Fibroblast of lung (primary cell): Measurements from ENCODE around the gene GCM1. TPM values are rescaled to one million over a fixed set of nuclear protein-coding genes. Genes with fewer than 3 reads are reported as not detected.

ENCODE experiments used
- DNase-seq, 2 donors: peaks; one replicate each; pipeline versions ENCODE4 v3.0.0 to v3.0.0-alpha.2; 2010; ENCODE audit warnings: low read depth in 2 of 2
- H2AFZ ChIP-seq: 2 replicates; pipeline ENCODE4 v1.5.1; 2012; ENCODE audit warnings: low read length, control low read depth, inconsistent platforms
- H3K27ac ChIP-seq: 2 replicates; pipeline ENCODE4 v1.5.1; 2011; ENCODE audit warnings: low read length, control low read depth; ENCODE audit not compliant: insufficient read depth
- H3K27me3 ChIP-seq: 2 replicates; pipeline ENCODE4 v1.5.1; 2011; ENCODE audit warnings: mild to moderate bottlenecking, low read length; ENCODE audit not compliant: control insufficient read depth, insufficient read depth
- H3K36me3 ChIP-seq: 2 replicates; pipeline ENCODE4 v1.5.1; 2011; ENCODE audit warnings: low read length; ENCODE audit not compliant: control insufficient read depth, insufficient read depth
- H3K4me1 ChIP-seq: 2 replicates; pipeline ENCODE4 v1.5.1; 2011; ENCODE audit warnings: low read length; ENCODE audit not compliant: control insufficient read depth, insufficient read depth; ENCODE audit errors: extremely low read depth
- H3K4me2 ChIP-seq: 2 replicates; pipeline ENCODE4 v1.5.1; 2011; ENCODE audit warnings: low read length, control low read depth; ENCODE audit not compliant: insufficient read depth; ENCODE audit errors: extremely low read depth
- H3K4me3 ChIP-seq, 4 experiments: fragments of 200-600 bp in 1 of 4; sonication (generic) in 1 of 4; replicated peaks in 1 of 4; 2 replicates each; pipeline ENCODE4 v1.5.1; 2011 to 2016; ENCODE audit warnings: low read length in 4 of 4, low read depth in 3 of 4, mild to moderate bottlenecking in 3 of 4, control low read depth in 2 of 4, inconsistent platforms in 1 of 4, mixed read lengths in 1 of 4; ENCODE audit not compliant: insufficient read depth in 1 of 4; ENCODE audit errors: control extremely low read depth in 1 of 4
- H3K79me2 ChIP-seq: 2 replicates; pipeline ENCODE4 v1.5.1; 2012; ENCODE audit warnings: mild to moderate bottlenecking, low read length, inconsistent platforms; ENCODE audit not compliant: control insufficient read depth, insufficient read depth
- H3K9ac ChIP-seq: 2 replicates; pipeline ENCODE4 v1.5.1; 2011; ENCODE audit warnings: mild to moderate bottlenecking, low read length, control low read depth; ENCODE audit not compliant: insufficient read depth
- H3K9me3 ChIP-seq: 2 replicates; pipeline ENCODE4 v1.5.1; 2012; ENCODE audit warnings: low read depth, low read length; ENCODE audit not compliant: control insufficient read depth, insufficient read depth
- H4K20me1 ChIP-seq: 2 replicates; pipeline ENCODE4 v1.5.1; 2011; ENCODE audit warnings: low read length; ENCODE audit not compliant: control insufficient read depth, insufficient read depth; ENCODE audit errors: extremely low read depth
- CTCF ChIP-seq, 2 donors: IDR thresholded peaks in 1 of 2; conservative IDR thresholded peaks in 1 of 2; 1 replicate in 1 of 2; 2 replicates in 1 of 2; pipeline ENCODE4 v1.5.1; 2011 to 2012; ENCODE audit warnings: low read length in 2 of 2, control low read depth in 1 of 2, inconsistent platforms in 1 of 2, low read depth in 1 of 2, mild to moderate bottlenecking in 1 of 2
- EZH2 ChIP-seq: IDR thresholded peaks from 2 replicates; pipeline ENCODE4 v1.5.1; 2012; ENCODE audit warnings: low read length, control low read depth, mild to moderate bottlenecking; ENCODE audit errors: missing control alignments
- polyA plus RNA-seq, 2 donors: library from polyadenylated mRNA; depleted of rRNA in 1 of 2; stranded (reverse) in 1 of 2; unstranded in 1 of 2; fragments of >200 nt; gene quantifications; 2 replicates each; pipeline ENCODE4 v1.2.1, GENCODE V29; 2011 to 2012; ENCODE audit warnings: missing spikeins in 1 of 2
- total RNA-seq: library from RNA; depleted of rRNA; stranded (reverse); fragments of >200 nt; gene quantifications from 2 replicates; pipeline ENCODE4 v1.2.1, GENCODE V29; 2014

The GCM1 gene
- total and polyA plus RNA-seq, 2 donors (not counting 1 experiment from before 2014, with no cell fraction given) = not detected

- peak overlapping the region; percentile 41 for H2AFZ ChIP-seq
Observed at GRCh38 chr6:53192682-53193188, 44.1 kb upstream of the GCM1 start.

GRCh38 chr6:53189554-53189953 is 40.9 kb upstream of the GCM1 start:
- H3K4me2 ChIP-seq = no peak overlapping the region
- H3K4me1 ChIP-seq = no peaks in the 10 kb centered on the region
- H2AFZ ChIP-seq = no peak overlapping the region
- TF ChIP-seq EZH2 (no peak), CTCF (conservative IDR thresholded peaks at IDR 0.05 in 1 of 2, IDR thresholded peaks at IDR 0.05 in 1 of 2; ENCODE audit: low read depth in 1 of 2, low read length in 2 of 2) (no peak)
- no peaks in the 10 kb centered on the region for H3K27me3 ChIP-seq
- H4K20me1 ChIP-seq = no peaks in the 10 kb centered on the region
- no peak overlapping the region for H3K9ac ChIP-seq
- no peak overlapping the region for H3K4me3 ChIP-seq
- H3K36me3 ChIP-seq = no peaks in the 10 kb centered on the region
- peak in 1 of 2 donors; percentile 96 for DNase-seq
- H3K9me3 ChIP-seq = no peaks in the 10 kb centered on the region
- no peak overlapping the region for H3K27ac ChIP-seq
- no peaks in the 10 kb centered on the region for H3K79me2 ChIP-seq

More at GRCh38 chr6:53192682-53193188, 44.1 kb upstream of the GCM1 start:
- Histone ChIP-seq H3K79me2 (no peaks in the 10 kb centered on the region), H3K9me3 (no peaks in the 10 kb centered on the region), H3K4me2 (no peak overlapping the region), H4K20me1 (no peaks in the 10 kb centered on the region), H3K27ac (no peak overlapping the region), H3K27me3 (no peaks in the 10 kb centered on the region), H3K4me3 (no peak overlapping the region), H3K4me1 (no peaks in the 10 kb centered on the region), H3K36me3 (no peaks in the 10 kb centered on the region), H3K9ac (no peak overlapping the region)
- DNase-seq = peak in 1 of 2 donors; percentile 23
- TF ChIP-seq EZH2 = no peak
- no peak for TF ChIP-seq CTCF (conservative IDR thresholded peaks at IDR 0.05 in 1 of 2, IDR thresholded peaks at IDR 0.05 in 1 of 2; ENCODE audit: low read depth in 1 of 2, low read length in 2 of 2)

DNA sequence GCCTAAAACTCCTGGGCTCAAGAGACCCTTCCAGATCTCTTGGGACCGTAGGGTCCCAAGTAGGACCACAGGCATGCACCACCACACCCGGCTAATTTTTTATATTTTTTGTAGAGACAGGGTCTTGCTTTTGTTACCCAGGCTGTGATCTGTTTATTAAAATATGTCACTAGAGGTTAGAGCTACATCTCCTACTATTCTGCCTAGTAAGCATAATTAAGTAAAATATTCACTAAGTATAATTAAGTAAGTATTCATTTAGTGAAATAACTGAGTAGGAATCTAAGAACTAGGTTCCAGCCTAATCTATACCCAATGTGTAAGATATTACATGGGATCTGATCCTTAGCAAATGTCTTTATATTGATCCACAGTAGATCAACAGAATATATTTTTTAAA is 40.2 kb upstream of the GCM1 start:
- Histone ChIP-seq H3K9me3 (no peaks in the 10 kb centered on the region), H3K27ac (no peak overlapping the region), H4K20me1 (no peaks in the 10 kb centered on the region), H3K4me2 (no peak overlapping the region), H3K4me3 (no peak overlapping the region), H3K79me2 (no peaks in the 10 kb centered on the region), H3K27me3 (no peaks in the 10 kb centered on the region), H2AFZ (no peak overlapping the region), H3K9ac (no peak overlapping the region), H3K36me3 (no peaks in the 10 kb centered on the region), H3K4me1 (no peaks in the 10 kb centered on the region)
- DNase-seq = no peak
- no peak for TF ChIP-seq CTCF (conservative IDR thresholded peaks at IDR 0.05 in 1 of 2, IDR thresholded peaks at IDR 0.05 in 1 of 2; ENCODE audit: low read depth in 1 of 2, low read length in 2 of 2)
- no peak for TF ChIP-seq EZH2
